Activated T-cell treated with anti-CD3 and anti-CD28 coated beads for 24 hours (primary cell): ENCODE data around the gene XRCC1.
"Not testable (repeated sequence)": the region's sequence is repeated elsewhere in the genome, so short reads cannot be mapped to it uniquely, and the experiment has no call there.

Experiments
- DNase-seq: peaks from one replicate; pipeline ENCODE4 v3.0.0-alpha.2; 2020; ENCODE audit warnings: low read depth

Gene XRCC1

GRCh38 chr19:43575156-43575950 is at the start of gene XRCC1, which contains the start of gene PINLYP:
TSS of gene XRCC1 (minus strand) at chr19:43575527. CDS start at chr19:43575458, 69 bp downstream.
TSS of gene PINLYP (plus strand) at chr19:43575801. CDS start at chr19:43577192, 1,391 bp downstream.
- DNase-seq: peak; percentile 94

GRCh38 chr19:43624933-43625332 is 49.6 kb upstream of the XRCC1 start:
- DNase-seq: peak; percentile 73

GRCh38 chr19:43623889-43624670 is 48.8 kb upstream of the XRCC1 start:
- DNase-seq: no peak

- DNase-seq: no peak
These were observed 47.6 kb upstream of the XRCC1 start for GRCh38 chr19:43622956-43623355.

- no peak for DNase-seq
These were observed 46.7 kb upstream of the XRCC1 start for GRCh38 chr19:43622070-43622469.

GRCh38 chr19:43620061-43621001 is 45.0 kb upstream of the XRCC1 start:
- peak; percentile 82 for DNase-seq

- DNase-seq: peak; percentile 82
These were observed 44.1 kb upstream of the XRCC1 start, which contains the start of gene ZNF428 for GRCh38 chr19:43619262-43620060. TSS of gene ZNF428 (minus strand) at chr19:43619629. CDS start at chr19:43614304, 5,325 bp downstream.

GRCh38 chr19:43618921-43619261 is 43.6 kb upstream of the XRCC1 start:
- DNase-seq: peak; percentile 49

GRCh38 chr19:43616954-43617353 is 41.6 kb upstream of the XRCC1 start:
- DNase-seq: no peak

- no peak for DNase-seq
These were observed 41.0 kb upstream of the XRCC1 start for GRCh38 chr19:43616306-43616705.

- no peak for DNase-seq
These were observed 37.0 kb upstream of the XRCC1 start for GRCh38 chr19:43612374-43612773.

- no peak for DNase-seq
These were observed 36.5 kb upstream of the XRCC1 start, which contains the start of gene SRRM5 for GRCh38 chr19:43611788-43612187. TSS of gene SRRM5 (plus strand) at chr19:43612088. CDS start at chr19:43612122, 34 bp downstream.

GRCh38 chr19:43610493-43610892 is 35.2 kb upstream of the XRCC1 start:
- no peak for DNase-seq

- DNase-seq: no peak
These were observed 34.5 kb upstream of the XRCC1 start for GRCh38 chr19:43609872-43610271.

- DNase-seq: no peak
These were observed 32.2 kb upstream of the XRCC1 start for GRCh38 chr19:43607238-43608205.

GRCh38 chr19:43606569-43607229 is 31.4 kb upstream of the XRCC1 start:
- DNase-seq: no peak

- no peak for DNase-seq
These were observed 30.7 kb upstream of the XRCC1 start for GRCh38 chr19:43605875-43606568.

- DNase-seq: not testable (repeated sequence)
These were observed 25.0 kb upstream of the XRCC1 start for GRCh38 chr19:43600326-43600725.
